ENCODE measurements around the gene GPC5. TPM values are rescaled to one million over a fixed set of nuclear protein-coding genes. Genes with fewer than 3 reads are reported as not detected.

GPC5 gene
- total RNA-seq, 1 donor from 2014 or later, result 2.5 TPM

GRCh38 chr13:91643394-91643793 lies 245.0 kb downstream of the GPC5 start:
- H3K4me3 Mint-ChIP-seq, result no peak overlapping the region
- no peaks in the 10 kb centered on the region for H3K4me1 Mint-ChIP-seq
- TF ChIP-seq CTCF (IDR thresholded peaks at IDR 0.05; ENCODE audit: unreplicated experiment), result no peak
- no peak for DNase-seq (ENCODE audit: low spot score in 2 of 2, unreplicated experiment in 2 of 2)
- H3K27ac Mint-ChIP-seq, result no peak overlapping the region
- H3K36me3 Mint-ChIP-seq, result no peaks in the 10 kb centered on the region
- peaks cover 7% of the 10 kb centered on the region for H3K9me3 Mint-ChIP-seq
- H3K27me3 Mint-ChIP-seq (ENCODE audit: low read depth), result no peaks in the 10 kb centered on the region

DNA sequence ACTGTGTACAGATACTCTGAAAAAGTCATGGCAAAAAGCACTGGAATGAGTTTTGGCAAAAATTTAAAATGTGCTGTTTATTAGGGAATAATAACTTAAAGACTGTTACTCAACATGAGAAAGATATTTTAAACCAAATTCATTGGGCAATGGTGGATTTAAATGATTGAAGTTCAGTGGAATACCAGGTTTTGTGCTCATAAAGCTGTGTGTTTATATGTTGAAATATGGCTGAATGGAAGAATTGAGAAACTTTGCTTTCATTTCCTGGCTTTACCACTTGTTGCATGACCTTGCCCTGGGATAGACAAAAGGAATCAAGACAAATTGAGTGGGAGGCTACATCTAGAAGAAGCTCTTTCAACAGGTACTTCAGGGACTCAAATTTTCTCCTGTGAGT lies 246.4 kb downstream of the GPC5 start:
- Mint-ChIP-seq H3K4me3 (no peak overlapping the region), H3K27ac (no peak overlapping the region), H3K36me3 (no peaks in the 10 kb centered on the region), H3K27me3 (ENCODE audit: low read depth) (no peaks in the 10 kb centered on the region), H3K9me3 (peaks cover 7% of the 10 kb centered on the region), H3K4me1 (no peaks in the 10 kb centered on the region)
- TF ChIP-seq CTCF (IDR thresholded peaks at IDR 0.05; ENCODE audit: unreplicated experiment), result no peak
- DNase-seq (ENCODE audit: low spot score in 2 of 2, unreplicated experiment in 2 of 2), result no peak

GRCh38 chr13:91647361-91647990 lies 249.1 kb downstream of the GPC5 start:
- H3K36me3 Mint-ChIP-seq, result no peaks in the 10 kb centered on the region
- H3K4me1 Mint-ChIP-seq, result no peaks in the 10 kb centered on the region
- no peaks in the 10 kb centered on the region for H3K27me3 Mint-ChIP-seq (ENCODE audit: low read depth)
- peaks cover 4% of the 10 kb centered on the region for H3K9me3 Mint-ChIP-seq
- peak; percentile 41 for TF ChIP-seq CTCF (IDR thresholded peaks at IDR 0.05; ENCODE audit: unreplicated experiment)
- no peak overlapping the region for H3K4me3 Mint-ChIP-seq
- H3K27ac Mint-ChIP-seq, result no peak overlapping the region
- DNase-seq (ENCODE audit: low spot score in 2 of 2, unreplicated experiment in 2 of 2), result no peak

GRCh38 chr13:91648012-91648411 lies 249.6 kb downstream of the GPC5 start:
- Mint-ChIP-seq H3K27me3 (ENCODE audit: low read depth) (no peaks in the 10 kb centered on the region), H3K27ac (no peak overlapping the region), H3K36me3 (no peaks in the 10 kb centered on the region), H3K4me3 (no peak overlapping the region), H3K9me3 (peaks cover 4% of the 10 kb centered on the region), H3K4me1 (no peaks in the 10 kb centered on the region)
- no peak for TF ChIP-seq CTCF (IDR thresholded peaks at IDR 0.05; ENCODE audit: unreplicated experiment)
- no peak for DNase-seq (ENCODE audit: low spot score in 2 of 2, unreplicated experiment in 2 of 2)

DNA sequence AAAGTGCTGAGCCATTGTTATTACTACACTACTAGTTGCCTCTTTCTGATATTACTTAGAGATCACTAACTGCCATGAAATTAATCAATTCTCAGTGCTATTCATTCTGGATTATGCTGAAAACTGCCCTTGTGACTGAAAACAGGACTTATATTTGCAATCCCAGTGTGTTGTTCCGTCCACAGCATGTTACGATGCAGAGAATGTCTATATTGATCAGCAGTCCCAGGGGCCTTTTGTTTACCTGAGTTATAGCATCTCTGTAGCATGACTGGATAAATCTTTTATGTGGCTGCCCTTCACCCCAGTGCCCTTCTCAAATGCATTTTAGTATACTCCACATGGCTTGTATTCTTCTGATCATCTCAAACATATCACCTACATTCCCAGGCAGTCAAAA lies 251.0 kb downstream of the GPC5 start:
- no peaks in the 10 kb centered on the region for H3K4me1 Mint-ChIP-seq
- H3K4me3 Mint-ChIP-seq, result no peak overlapping the region
- no peak overlapping the region for H3K27ac Mint-ChIP-seq
- H3K9me3 Mint-ChIP-seq, result no peaks in the 10 kb centered on the region
- no peak for DNase-seq (ENCODE audit: low spot score in 2 of 2, unreplicated experiment in 2 of 2)
- no peaks in the 10 kb centered on the region for H3K27me3 Mint-ChIP-seq (ENCODE audit: low read depth)
- no peaks in the 10 kb centered on the region for H3K36me3 Mint-ChIP-seq
- TF ChIP-seq CTCF (IDR thresholded peaks at IDR 0.05; ENCODE audit: unreplicated experiment), result no peak
